Esophagus muscularis mucosa (tissue), 3 donors: ENCODE results near the gene B3GALT2.

Experiments
- POLR2A ChIP-seq: fragments of 450-650 bp; IDR thresholded peaks from one replicate; pipeline ENCODE4 v1.6.1; 2017; ENCODE audit warnings: antibody characterized with exemption, moderate library complexity, mild to moderate bottlenecking, low read depth
- TF ChIP-seq, protein P1 (sequence below), 3 experiments: fragments of 200-600 bp in 2 of 3; fragments of 450-650 bp in 1 of 3; sonication (generic) in 2 of 3; IDR thresholded peaks; one replicate each; pipeline ENCODE4 v1.5.1; 2017 to 2019; ENCODE audit warnings: antibody characterized with exemption in 3 of 3, mild to moderate bottlenecking in 2 of 3, moderate library complexity in 1 of 3

GRCh38 chr1:193221651-193222050, 35.2 kb upstream of the B3GALT2 start:
- TF ChIP-seq, protein P1, sequence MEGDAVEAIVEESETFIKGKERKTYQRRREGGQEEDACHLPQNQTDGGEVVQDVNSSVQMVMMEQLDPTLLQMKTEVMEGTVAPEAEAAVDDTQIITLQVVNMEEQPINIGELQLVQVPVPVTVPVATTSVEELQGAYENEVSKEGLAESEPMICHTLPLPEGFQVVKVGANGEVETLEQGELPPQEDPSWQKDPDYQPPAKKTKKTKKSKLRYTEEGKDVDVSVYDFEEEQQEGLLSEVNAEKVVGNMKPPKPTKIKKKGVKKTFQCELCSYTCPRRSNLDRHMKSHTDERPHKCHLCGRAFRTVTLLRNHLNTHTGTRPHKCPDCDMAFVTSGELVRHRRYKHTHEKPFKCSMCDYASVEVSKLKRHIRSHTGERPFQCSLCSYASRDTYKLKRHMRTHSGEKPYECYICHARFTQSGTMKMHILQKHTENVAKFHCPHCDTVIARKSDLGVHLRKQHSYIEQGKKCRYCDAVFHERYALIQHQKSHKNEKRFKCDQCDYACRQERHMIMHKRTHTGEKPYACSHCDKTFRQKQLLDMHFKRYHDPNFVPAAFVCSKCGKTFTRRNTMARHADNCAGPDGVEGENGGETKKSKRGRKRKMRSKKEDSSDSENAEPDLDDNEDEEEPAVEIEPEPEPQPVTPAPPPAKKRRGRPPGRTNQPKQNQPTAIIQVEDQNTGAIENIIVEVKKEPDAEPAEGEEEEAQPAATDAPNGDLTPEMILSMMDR (IDR thresholded peaks at IDR 0.05): no peak
- TF ChIP-seq POLR2A: no peak
